Motor neuron (in vitro differentiated cells): ENCODE measurements around the gene PPRC1. TPM values are rescaled to one million over a fixed set of nuclear protein-coding genes. Genes with fewer than 3 reads are reported as not detected.
A peak's percentile ranks its signal among the peaks of the same experiment; 100 is the strongest.

ENCODE experiments used
- ATAC-seq, 8 experiments: fragments of 200-7000 bp; cut with Tn5 transposase; replicated peaks in 6 of 8; 2 replicates each; pipeline ENCODE4 v1.8.0; 2021; ENCODE audit warnings: mild to moderate bottlenecking in 8 of 8, moderate library complexity in 8 of 8
- H3K27ac ChIP-seq, 2 donors: fragments of 250-450 bp; sonication (Bioruptor Pico); 2 replicates each; pipeline ENCODE4 v1.9.0; 2021; ENCODE audit warnings: antibody characterized with exemption in 2 of 2, mild to moderate bottlenecking in 2 of 2, moderate library complexity in 1 of 2
- H3K4me1 ChIP-seq, 2 donors: fragments of 250-450 bp; sonication (Bioruptor Pico); replicated peaks in 1 of 2; 2 replicates each; pipeline ENCODE4 v1.6.1; 2021; ENCODE audit warnings: antibody characterized with exemption in 2 of 2, mild to moderate bottlenecking in 2 of 2, moderate library complexity in 1 of 2
- H3K4me3 ChIP-seq, 5 donors: fragments of 250-450 bp; sonication (Bioruptor Pico); 2 replicates each; pipeline ENCODE4 v1.9.0; 2021; ENCODE audit warnings: antibody characterized with exemption in 5 of 5, mild to moderate bottlenecking in 5 of 5, moderate library complexity in 4 of 5
- WGBS, 10 experiments: fragments of 450-650 bp; shearing (Covaris generic); methylation state at CpG; one replicate each; pipeline ENCODE4 v1.0.0; 2022; 5-methylcytosine and 5-hydroxymethylcytosine counted together
- in situ Hi-C, 9 experiments: fragments of 400-800 bp; cut with MboI; loops; one replicate each; pipeline ENCODE4 v1.15.0; 2021; ENCODE audit warnings: low sequenced_read_pairs in 9 of 9, low pct_unique_long_range_greater_than_20kb in 2 of 9; ENCODE audit not compliant: unreplicated experiment in 9 of 9
- total RNA-seq, 8 experiments: library from RNA; unstranded; fragments of 300-600 nt; gene quantifications; 2 replicates each; pipeline versions ENCODE4 v1.2.3 to v1.2.4, GENCODE V29; 2022

The PPRC1 gene
- total RNA-seq, 8 experiments from 2014 or later = 7.8 to 46.4 (median 15.3) TPM

DNA sequence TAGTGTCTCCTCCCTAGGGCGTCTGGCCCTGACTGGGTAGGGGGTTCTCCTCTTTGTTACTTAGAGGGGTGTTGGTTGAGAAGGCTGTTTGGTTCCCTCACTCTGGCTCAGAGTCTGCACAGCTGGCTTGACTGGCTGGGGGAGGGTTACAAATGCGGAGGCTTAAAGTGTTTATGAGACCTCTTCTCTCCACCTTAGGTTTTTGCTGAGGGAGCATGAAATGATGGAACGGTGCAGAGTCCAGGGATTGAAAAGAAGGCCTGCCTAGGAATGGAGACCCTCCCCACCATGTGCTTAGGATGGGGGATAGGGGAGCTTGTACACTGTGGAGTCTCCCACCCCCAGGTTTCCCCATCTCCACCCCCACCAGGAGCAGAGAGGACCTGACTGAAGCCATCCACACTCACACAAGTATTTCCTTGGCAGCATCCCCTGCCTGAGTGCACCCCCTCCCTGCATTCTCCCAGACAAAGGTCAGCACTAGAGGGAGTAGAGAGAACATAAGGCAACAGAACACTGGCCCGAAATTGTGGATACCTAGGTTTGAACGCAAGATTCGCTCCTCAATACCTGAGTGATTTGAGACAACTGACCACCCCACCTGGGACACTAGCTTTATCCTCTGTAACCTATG, 11.0 kb upstream of the PPRC1 start:
- 50 to 80% (median 74%) methylated on average over 1 to 4 of the region's 6 CpGs; no CpG with 5 or more reads in 6 of the 10 experiments for WGBS, 10 experiments
- peak overlapping the region; percentile 47 to 73 (median 53) for H3K4me3 ChIP-seq
- in situ Hi-C loops = no loop called here
- H3K4me1 ChIP-seq = peaks cover 21 to 24% of the 10 kb centered on the region in 2 donors
- H3K27ac ChIP-seq = peak overlapping the region; percentile 94
- no peak for ATAC-seq

GRCh38 chr10:102122450-102122849, 10.4 kb upstream of the PPRC1 start:
- Histone ChIP-seq H3K4me1 (peaks cover 18 to 21% of the 10 kb centered on the region in 2 donors), H3K27ac (peak overlapping the region in 1 of 2 donors; percentile 94), H3K4me3 (no peak overlapping the region)
- ATAC-seq = no peak
- 100% methylated on average over 1 of the region's 1 CpG; no CpG with 5 or more reads in 4 of the 10 experiments for WGBS, 10 experiments
- in situ Hi-C loops = no loop called here

- 100% methylated on average over 1 to 3 of the region's 3 CpGs; no CpG with 5 or more reads in 6 of the 10 experiments for WGBS, 10 experiments
These were observed 9.6 kb upstream of the PPRC1 start for GRCh38 chr10:102123223-102123622.

GRCh38 chr10:102131286-102132170, 1.3 kb upstream of the PPRC1 start:
- no peak overlapping the region for H3K4me3 ChIP-seq
- in situ Hi-C loops = no loop called here
- no peak for ATAC-seq
- WGBS, 10 experiments = 53 to 100% (median 83%) methylated on average over 1 to 7 of the region's 8 CpGs; no CpG with 5 or more reads in 1 of the 10 experiments
- H3K4me1 ChIP-seq = peaks cover 7 to 8% of the 10 kb centered on the region in 2 donors
- no peak overlapping the region for H3K27ac ChIP-seq

More at GRCh38 chr10:102123223-102123622, 9.6 kb upstream of the PPRC1 start:
- no peak for ATAC-seq
- Histone ChIP-seq H3K4me1 (peaks cover 14 to 17% of the 10 kb centered on the region in 2 donors), H3K27ac (no peak overlapping the region), H3K4me3 (no peak overlapping the region)
- in situ Hi-C loops = no loop called here

GRCh38 chr10:102132193-102132562, 662 bp upstream of the PPRC1 start:
- Histone ChIP-seq H3K27ac (no peak overlapping the region), H3K4me1 (peaks cover 7 to 8% of the 10 kb centered on the region in 2 donors), H3K4me3 (peak overlapping the region; percentile 73 to 92 (median 80))
- whole genome bisulfite sequencing, 10 experiments = 17 to 69% (median 40%) methylated on average over 4 to 8 of the region's 8 CpGs; no CpG with 5 or more reads in 1 of the 10 experiments
- in situ Hi-C loops = no loop called here
- no peak for ATAC-seq

DNA sequence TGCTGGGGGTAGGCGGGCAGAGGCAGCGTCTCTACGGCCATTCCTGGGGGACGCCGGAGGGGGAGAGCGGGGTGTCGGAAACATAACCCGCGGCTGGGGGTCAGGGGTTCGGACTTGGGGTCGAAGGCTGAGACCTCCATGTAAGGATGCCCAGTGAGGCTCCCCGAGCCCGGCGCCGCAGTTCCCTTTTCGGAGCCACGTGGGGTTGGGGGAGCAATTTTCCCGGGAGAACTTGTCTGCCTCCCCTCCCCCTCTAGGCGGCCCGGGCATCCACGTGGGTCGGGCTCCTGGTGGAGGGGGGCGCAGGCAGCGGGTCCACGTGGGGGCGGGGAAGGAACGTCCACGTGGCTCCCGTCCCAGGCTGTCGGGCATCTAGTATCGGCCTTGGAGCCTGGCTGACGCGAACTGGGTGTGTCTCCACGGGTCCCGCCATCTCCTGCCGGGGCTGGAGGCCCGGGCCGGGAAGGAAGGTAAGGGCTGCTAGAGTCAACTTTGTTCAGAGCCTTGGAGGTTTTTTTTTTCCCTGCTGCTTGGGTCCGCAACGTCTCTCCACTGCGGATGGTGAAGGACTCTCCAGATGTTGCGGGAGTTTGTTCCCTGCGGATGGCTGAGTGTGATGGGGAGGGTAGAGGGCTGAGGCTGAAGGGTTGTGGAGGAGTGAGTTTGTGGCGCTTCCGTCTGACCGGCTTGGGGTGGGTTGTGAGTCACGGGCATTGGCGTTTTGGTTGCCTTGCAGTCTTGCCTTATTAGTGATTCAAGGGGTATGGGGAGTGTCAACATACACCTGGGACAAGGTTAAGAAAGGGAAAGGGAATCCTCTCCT, 744 bp downstream of the PPRC1 start:
- peaks cover 7 to 8% of the 10 kb centered on the region in 2 donors for H3K4me1 ChIP-seq
- peak overlapping the region; percentile 73 to 92 (median 80) for H3K4me3 ChIP-seq
- ATAC-seq = peak; percentile 14 to 66 (median 63)
- peak overlapping the region; percentile 91 to 98 for H3K27ac ChIP-seq
- in situ Hi-C loops = no loop called here
- 0 to 7% (median 0%) methylated on average over 2 to 9 of the region's 48 CpGs; no CpG with 5 or more reads in 2 of the 10 experiments for WGBS, 10 experiments

DNA sequence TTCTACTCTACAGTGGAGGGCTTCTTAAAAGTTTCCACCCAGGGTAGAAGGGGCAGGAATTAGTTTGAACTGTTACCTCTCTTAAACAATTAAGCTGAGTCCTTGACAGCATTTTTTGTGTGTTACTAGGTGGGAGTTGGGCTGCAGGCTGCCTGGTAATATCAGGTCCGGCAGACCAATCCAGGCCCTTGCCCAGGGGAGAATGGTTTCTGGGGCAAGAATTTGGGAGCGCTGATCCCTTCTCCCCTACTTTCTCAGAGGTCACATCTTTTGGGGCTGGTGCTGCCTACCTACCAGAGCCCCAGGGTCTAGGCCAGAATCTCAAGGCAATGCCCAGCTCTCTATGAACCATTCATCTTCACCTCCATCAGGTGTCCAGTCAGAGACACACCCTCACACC, 1.6 kb downstream of the PPRC1 start:
- in situ Hi-C loops = no loop called here
- 57 to 83% (median 67%) methylated on average over 1 to 2 of the region's 2 CpGs; no CpG with 5 or more reads in 7 of the 10 experiments for whole genome bisulfite sequencing, 10 experiments
- no peak for ATAC-seq
- peaks cover 7 to 8% of the 10 kb centered on the region in 2 donors for H3K4me1 ChIP-seq
- peak overlapping the region; percentile 73 to 92 (median 80) for H3K4me3 ChIP-seq
- H3K27ac ChIP-seq = peak overlapping the region in 1 of 2 donors; percentile 98

- 42 to 100% (median 95%) methylated on average over 1 to 6 of the region's 7 CpGs; no CpG with 5 or more reads in 1 of the 10 experiments for WGBS, 10 experiments
- H3K4me1 ChIP-seq = peaks cover 7 to 8% of the 10 kb centered on the region in 2 donors
- in situ Hi-C loops = no loop called here
- no peak overlapping the region for H3K4me3 ChIP-seq
- no peak for ATAC-seq
- no peak overlapping the region for H3K27ac ChIP-seq
These were observed 3.2 kb downstream of the PPRC1 start for GRCh38 chr10:102135956-102136526.

- Histone ChIP-seq H3K4me1 (peaks cover 3 to 4% of the 10 kb centered on the region in 2 donors), H3K27ac (no peak overlapping the region), H3K4me3 (no peak overlapping the region)
- peak in 5 of 8 experiments; percentile 2 to 11 (median 4) for ATAC-seq
- in situ Hi-C loops = no loop called here
- WGBS, 10 experiments = 81 to 100% (median 100%) methylated on average over 1 to 8 of the region's 15 CpGs
These were observed 6.7 kb downstream of the PPRC1 start for GRCh38 chr10:102139281-102140110.

- in situ Hi-C loops = no loop called here
- H3K4me3 ChIP-seq = no peak overlapping the region
- peak in 5 of 8 experiments; percentile 4 to 24 (median 9) for ATAC-seq
- 80 to 100% (median 100%) methylated on average over 1 of the region's 4 CpGs; no CpG with 5 or more reads in 7 of the 10 experiments for WGBS, 10 experiments
- H3K27ac ChIP-seq = no peak overlapping the region
- no peaks in the 10 kb centered on the region for H3K4me1 ChIP-seq
These were observed 7.4 kb downstream of the PPRC1 start for GRCh38 chr10:102140218-102140617.

GRCh38 chr10:102140913-102141540, 8.2 kb downstream of the PPRC1 start:
- peak in 4 of 8 experiments; percentile 3 to 8 (median 4) for ATAC-seq
- Histone ChIP-seq H3K4me1 (no peaks in the 10 kb centered on the region), H3K4me3 (no peak overlapping the region), H3K27ac (no peak overlapping the region)
- WGBS, 10 experiments = 100% methylated on average over 1 of the region's 5 CpGs; no CpG with 5 or more reads in 8 of the 10 experiments
- in situ Hi-C loops = no loop called here
